ENCODE data around the gene FCER1G.
"Not testable (repeated sequence)": the region's sequence is repeated elsewhere in the genome, so short reads cannot be mapped to it uniquely, and the experiment has no call there.

Gene FCER1G

DNA sequence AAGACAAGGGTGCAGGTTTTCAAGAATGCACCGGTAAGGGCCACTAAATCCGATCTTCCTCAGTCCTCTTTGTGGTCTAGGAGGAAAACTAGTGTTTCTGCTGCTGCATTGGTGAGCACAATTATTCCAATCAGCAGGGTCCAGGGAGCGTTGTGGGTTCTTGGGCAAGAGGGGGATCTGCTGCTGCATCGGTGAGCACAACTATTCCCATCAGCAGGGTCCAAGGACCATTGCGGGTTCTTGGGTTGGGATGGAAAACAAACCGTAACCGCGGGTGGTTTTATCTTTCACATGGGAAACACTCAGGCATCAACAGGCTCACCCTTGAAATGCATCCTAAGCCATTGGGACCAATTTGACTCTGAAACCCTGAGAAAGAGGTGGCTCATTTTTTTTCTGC is 36.5 kb downstream of the FCER1G start:
- no peaks in the 10 kb centered on the region for H3K4me1 ChIP-seq (ENCODE audit: control insufficient read depth, insufficient read depth, low read length)
- CTCF ChIA-PET, result interaction anchor here (0.6 to 1.1 kb wide), 2 partner anchors 21 to 39 kb away, joined by 4 to 6 read pairs; no protein-coding TSS in a partner anchor
- H3K27ac ChIP-seq (ENCODE audit: extremely low read depth, low read depth, low read length), result no peak overlapping the region
- H3K36me3 ChIP-seq (ENCODE audit: control insufficient read depth in 2 of 2, insufficient read depth in 1 of 2, low read length in 2 of 2), result no peaks in the 10 kb centered on the region
- H3K4me3 ChIP-seq (ENCODE audit: low read depth, low read length), result no peak overlapping the region
- TF ChIP-seq KLF1 (tag by site-specific recombination; IDR thresholded peaks at IDR 0.05) (no peak), ZBTB48 (tag by site-specific recombination; IDR thresholded peaks at IDR 0.05) (no peak), ZNF610 (tag by site-specific recombination; IDR thresholded peaks at IDR 0.05; ENCODE audit: borderline replicate concordance) (no peak), ZFP3 (tag by site-specific recombination; IDR thresholded peaks at IDR 0.05; ENCODE audit: low read depth) (no peak), ZNF561 (tag by site-specific recombination; IDR thresholded peaks at IDR 0.05; ENCODE audit: borderline replicate concordance) (no peak), SP3 (tag by site-specific recombination; IDR thresholded peaks at IDR 0.05) (no peak), ZNF624 (tag by site-specific recombination; IDR thresholded peaks at IDR 0.05) (no peak), ZNF362 (tag by site-specific recombination; IDR thresholded peaks at IDR 0.05) (no peak), ATF2 (tag by site-specific recombination; IDR thresholded peaks at IDR 0.05; ENCODE audit: low read depth) (no peak), ZNF324 (tag by site-specific recombination; IDR thresholded peaks at IDR 0.05) (no peak), BCL11B (tag by site-specific recombination; IDR thresholded peaks at IDR 0.05; ENCODE audit: low read depth) (no peak), KLF16 (tag by site-specific recombination; IDR thresholded peaks at IDR 0.05) (no peak), GLIS2 (tag by site-specific recombination; IDR thresholded peaks at IDR 0.05) (no peak)
- TF ChIP-seq, protein P1, sequence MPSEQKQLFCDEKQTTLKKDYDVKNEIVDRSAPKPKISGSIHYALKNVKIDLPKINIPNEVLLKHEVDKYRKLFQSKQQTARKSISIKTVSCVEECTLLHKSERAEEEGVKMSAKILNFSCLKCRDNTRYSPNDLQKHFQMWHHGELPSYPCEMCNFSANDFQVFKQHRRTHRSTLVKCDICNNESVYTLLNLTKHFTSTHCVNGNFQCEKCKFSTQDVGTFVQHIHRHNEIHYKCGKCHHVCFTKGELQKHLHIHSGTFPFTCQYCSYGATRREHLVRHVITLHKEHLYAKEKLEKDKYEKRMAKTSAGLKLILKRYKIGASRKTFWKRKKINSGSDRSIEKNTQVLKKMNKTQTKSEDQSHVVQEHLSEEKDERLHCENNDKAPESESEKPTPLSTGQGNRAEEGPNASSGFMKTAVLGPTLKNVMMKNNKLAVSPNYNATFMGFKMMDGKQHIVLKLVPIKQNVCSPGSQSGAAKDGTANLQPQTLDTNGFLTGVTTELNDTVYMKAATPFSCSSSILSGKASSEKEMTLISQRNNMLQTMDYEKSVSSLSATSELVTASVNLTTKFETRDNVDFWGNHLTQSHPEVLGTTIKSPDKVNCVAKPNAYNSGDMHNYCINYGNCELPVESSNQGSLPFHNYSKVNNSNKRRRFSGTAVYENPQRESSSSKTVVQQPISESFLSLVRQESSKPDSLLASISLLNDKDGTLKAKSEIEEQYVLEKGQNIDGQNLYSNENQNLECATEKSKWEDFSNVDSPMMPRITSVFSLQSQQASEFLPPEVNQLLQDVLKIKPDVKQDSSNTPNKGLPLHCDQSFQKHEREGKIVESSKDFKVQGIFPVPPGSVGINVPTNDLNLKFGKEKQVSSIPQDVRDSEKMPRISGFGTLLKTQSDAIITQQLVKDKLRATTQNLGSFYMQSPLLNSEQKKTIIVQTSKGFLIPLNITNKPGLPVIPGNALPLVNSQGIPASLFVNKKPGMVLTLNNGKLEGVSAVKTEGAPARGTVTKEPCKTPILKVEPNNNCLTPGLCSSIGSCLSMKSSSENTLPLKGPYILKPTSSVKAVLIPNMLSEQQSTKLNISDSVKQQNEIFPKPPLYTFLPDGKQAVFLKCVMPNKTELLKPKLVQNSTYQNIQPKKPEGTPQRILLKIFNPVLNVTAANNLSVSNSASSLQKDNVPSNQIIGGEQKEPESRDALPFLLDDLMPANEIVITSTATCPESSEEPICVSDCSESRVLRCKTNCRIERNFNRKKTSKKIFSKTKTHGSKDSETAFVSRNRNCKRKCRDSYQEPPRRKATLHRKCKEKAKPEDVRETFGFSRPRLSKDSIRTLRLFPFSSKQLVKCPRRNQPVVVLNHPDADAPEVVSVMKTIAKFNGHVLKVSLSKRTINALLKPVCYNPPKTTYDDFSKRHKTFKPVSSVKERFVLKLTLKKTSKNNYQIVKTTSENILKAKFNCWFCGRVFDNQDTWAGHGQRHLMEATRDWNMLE (tag by site-specific recombination; conservative IDR thresholded peaks at IDR 0.05; ENCODE audit: low read depth), result no peak
- TF ChIP-seq, protein P2, sequence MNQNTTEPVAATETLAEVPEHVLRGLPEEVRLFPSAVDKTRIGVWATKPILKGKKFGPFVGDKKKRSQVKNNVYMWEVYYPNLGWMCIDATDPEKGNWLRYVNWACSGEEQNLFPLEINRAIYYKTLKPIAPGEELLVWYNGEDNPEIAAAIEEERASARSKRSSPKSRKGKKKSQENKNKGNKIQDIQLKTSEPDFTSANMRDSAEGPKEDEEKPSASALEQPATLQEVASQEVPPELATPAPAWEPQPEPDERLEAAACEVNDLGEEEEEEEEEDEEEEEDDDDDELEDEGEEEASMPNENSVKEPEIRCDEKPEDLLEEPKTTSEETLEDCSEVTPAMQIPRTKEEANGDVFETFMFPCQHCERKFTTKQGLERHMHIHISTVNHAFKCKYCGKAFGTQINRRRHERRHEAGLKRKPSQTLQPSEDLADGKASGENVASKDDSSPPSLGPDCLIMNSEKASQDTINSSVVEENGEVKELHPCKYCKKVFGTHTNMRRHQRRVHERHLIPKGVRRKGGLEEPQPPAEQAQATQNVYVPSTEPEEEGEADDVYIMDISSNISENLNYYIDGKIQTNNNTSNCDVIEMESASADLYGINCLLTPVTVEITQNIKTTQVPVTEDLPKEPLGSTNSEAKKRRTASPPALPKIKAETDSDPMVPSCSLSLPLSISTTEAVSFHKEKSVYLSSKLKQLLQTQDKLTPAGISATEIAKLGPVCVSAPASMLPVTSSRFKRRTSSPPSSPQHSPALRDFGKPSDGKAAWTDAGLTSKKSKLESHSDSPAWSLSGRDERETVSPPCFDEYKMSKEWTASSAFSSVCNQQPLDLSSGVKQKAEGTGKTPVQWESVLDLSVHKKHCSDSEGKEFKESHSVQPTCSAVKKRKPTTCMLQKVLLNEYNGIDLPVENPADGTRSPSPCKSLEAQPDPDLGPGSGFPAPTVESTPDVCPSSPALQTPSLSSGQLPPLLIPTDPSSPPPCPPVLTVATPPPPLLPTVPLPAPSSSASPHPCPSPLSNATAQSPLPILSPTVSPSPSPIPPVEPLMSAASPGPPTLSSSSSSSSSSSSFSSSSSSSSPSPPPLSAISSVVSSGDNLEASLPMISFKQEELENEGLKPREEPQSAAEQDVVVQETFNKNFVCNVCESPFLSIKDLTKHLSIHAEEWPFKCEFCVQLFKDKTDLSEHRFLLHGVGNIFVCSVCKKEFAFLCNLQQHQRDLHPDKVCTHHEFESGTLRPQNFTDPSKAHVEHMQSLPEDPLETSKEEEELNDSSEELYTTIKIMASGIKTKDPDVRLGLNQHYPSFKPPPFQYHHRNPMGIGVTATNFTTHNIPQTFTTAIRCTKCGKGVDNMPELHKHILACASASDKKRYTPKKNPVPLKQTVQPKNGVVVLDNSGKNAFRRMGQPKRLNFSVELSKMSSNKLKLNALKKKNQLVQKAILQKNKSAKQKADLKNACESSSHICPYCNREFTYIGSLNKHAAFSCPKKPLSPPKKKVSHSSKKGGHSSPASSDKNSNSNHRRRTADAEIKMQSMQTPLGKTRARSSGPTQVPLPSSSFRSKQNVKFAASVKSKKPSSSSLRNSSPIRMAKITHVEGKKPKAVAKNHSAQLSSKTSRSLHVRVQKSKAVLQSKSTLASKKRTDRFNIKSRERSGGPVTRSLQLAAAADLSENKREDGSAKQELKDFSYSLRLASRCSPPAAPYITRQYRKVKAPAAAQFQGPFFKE (tag by site-specific recombination; IDR thresholded peaks at IDR 0.05; ENCODE audit: borderline replicate concordance), result no peak
- TF ChIP-seq, protein P3, sequence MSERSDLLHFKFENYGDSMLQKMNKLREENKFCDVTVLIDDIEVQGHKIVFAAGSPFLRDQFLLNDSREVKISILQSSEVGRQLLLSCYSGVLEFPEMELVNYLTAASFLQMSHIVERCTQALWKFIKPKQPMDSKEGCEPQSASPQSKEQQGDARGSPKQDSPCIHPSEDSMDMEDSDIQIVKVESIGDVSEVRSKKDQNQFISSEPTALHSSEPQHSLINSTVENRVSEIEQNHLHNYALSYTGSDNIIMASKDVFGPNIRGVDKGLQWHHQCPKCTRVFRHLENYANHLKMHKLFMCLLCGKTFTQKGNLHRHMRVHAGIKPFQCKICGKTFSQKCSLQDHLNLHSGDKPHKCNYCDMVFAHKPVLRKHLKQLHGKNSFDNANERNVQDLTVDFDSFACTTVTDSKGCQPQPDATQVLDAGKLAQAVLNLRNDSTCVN (tag by site-specific recombination; optimal IDR thresholded peaks at IDR 0.05), result no peak
- POLR2A ChIA-PET, result no interaction called here
- H3K9me3 ChIP-seq (ENCODE audit: control insufficient read depth, insufficient read depth, low read depth, low read length), result no peaks in the 10 kb centered on the region

DNA sequence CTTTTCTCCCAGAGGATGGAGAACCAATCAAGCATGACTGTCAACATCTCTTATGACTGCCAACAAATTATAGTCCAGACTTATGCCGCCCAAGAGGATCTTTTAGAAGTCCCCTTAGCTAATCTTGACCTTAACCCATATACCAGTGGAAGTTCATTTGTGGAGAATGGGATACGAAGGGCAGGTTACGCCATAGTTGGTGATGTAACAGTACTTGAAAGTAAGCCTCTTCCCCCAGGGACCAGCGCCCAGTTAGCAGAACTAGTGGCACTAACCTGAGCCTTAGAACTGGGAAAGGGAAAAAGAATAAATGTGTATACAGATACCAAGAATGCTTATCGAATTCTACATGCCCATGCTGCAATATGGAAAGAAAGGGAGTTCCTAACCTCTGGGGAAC is 40.2 kb downstream of the FCER1G start:
- H3K4me3 ChIP-seq (ENCODE audit: low read depth, low read length); H3K4me1 ChIP-seq (ENCODE audit: control insufficient read depth, insufficient read depth, low read length); POLR2A ChIA-PET; H3K9me3 ChIP-seq (ENCODE audit: control insufficient read depth, insufficient read depth, low read depth, low read length); CTCF ChIA-PET; H3K27ac ChIP-seq (ENCODE audit: extremely low read depth, low read depth, low read length); H3K36me3 ChIP-seq (ENCODE audit: control insufficient read depth in 2 of 2, insufficient read depth in 1 of 2, low read length in 2 of 2): not testable (repeated sequence)

- H3K4me1 ChIP-seq (ENCODE audit: control insufficient read depth, insufficient read depth, low read length); POLR2A ChIA-PET; H3K9me3 ChIP-seq (ENCODE audit: control insufficient read depth, insufficient read depth, low read depth, low read length); H3K4me3 ChIP-seq (ENCODE audit: low read depth, low read length); H3K27ac ChIP-seq (ENCODE audit: extremely low read depth, low read depth, low read length); H3K36me3 ChIP-seq (ENCODE audit: control insufficient read depth in 2 of 2, insufficient read depth in 1 of 2, low read length in 2 of 2): not testable (repeated sequence)
- CTCF ChIA-PET, result interaction anchor here (0.9 kb wide), 1 partner anchor 35 kb away, joined by 8 read pairs; no protein-coding TSS in a partner anchor
Measured at GRCh38 chr1:161255955-161256520, 40.9 kb downstream of the FCER1G start.
